ENCODE data around the gene STARD13. TPM values are rescaled to one million over a fixed set of nuclear protein-coding genes. Genes with fewer than 3 reads are reported as not detected.
"Not testable (repeated sequence)": the region's sequence is repeated elsewhere in the genome, so short reads cannot be mapped to it uniquely, and the experiment has no call there.

STARD13 gene
- total RNA-seq, 1 donor from 2014 or later, result 151 TPM

GRCh38 chr13:33191425-33192210, 93.9 kb downstream of the STARD13 start:
- intact Hi-C loops (cut with DNase I), result no loop called here
- DNase-seq (ENCODE audit: low spot score) (no peak), ATAC-seq (no peak)

GRCh38 chr13:33189470-33189869, 96.1 kb downstream of the STARD13 start:
- ATAC-seq, result no peak
- DNase-seq (ENCODE audit: low spot score), result no peak
- intact Hi-C loops (cut with DNase I), result no loop called here

DNA sequence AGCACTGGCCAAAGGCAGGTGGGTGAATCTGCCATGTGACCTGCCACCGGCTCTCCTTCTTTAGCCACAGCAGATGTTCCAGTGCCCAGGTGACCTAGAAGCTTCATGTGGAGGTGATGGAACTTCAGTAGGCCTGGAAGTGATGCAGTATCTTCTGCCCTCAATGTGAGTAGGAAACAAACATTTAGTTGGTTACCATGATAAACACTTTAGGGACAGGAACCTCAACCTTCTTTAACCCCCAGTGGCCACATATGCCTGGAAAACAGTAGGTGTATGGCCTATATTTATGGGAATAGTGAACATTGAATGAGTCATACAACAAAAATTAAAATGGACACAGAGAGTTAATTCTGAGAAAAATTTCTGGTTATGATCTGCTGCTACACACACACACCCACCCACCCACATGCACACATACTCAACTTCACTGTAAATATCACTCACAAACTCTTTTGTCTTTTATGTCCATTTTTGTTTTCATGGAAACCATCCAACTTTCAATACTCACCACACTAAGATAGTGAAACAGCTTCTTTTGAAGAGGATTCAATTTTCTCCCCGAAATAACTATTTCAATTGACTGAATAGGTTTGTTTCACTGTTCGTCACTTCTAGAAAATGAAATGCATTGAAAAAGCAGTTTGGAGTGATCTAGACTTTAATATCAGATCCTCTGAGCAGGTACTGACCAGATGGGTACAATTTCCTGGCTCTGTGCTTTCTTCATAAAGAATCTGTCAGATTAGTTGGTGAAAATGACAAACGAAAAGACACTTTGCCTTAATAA, 97.3 kb downstream of the STARD13 start:
- DNase-seq (ENCODE audit: low spot score) (no peak), ATAC-seq (no peak)
- intact Hi-C loops (cut with DNase I), result no loop called here

DNA sequence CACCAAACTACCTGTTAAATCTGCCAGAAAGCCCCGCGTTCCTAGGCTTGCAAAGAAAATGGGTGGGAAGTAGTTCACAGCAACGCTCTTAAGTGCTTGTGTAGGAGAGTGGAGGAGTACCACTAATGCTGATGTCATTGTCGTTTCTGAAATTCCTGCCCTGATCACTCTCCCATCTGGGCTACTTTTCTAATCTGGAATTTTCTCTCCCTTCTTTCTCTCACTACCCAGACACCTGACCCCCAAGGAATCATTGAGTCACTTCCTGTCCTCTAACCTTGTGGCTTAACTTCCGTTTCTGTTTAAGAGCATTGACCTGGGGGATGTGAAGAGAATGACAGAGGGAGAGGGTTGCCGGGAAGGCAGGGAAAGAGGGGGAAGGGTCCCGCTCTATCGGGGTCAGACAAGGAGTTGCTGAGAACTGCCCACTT, 98.7 kb downstream of the STARD13 start:
- ATAC-seq, result peak; percentile 53
- no peak for DNase-seq (ENCODE audit: low spot score)
- intact Hi-C loops (cut with DNase I), result no loop called here

DNA sequence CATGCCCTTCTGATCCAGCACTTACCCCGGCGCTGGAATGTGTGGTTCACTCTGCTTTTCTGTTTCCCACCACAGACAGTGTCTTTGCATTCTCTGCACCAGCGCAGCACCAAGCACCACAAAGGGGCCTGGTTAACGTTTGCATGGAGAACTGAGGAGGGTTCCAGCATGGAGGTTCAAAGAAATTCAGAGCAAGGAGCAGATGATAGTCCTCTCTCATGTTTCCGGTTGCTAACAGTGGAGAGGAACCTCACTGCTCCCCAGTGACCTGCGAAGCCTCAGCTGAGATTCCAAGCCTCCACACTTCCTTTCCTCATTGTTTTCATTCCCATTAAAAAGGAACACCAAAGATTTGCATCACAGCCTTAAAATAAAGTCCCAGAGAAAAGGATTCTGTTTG, 99.7 kb downstream of the STARD13 start:
- DNase-seq (ENCODE audit: low spot score) (no peak), ATAC-seq (peak; percentile 67)
- intact Hi-C loops (cut with DNase I), result no loop called here

DNA sequence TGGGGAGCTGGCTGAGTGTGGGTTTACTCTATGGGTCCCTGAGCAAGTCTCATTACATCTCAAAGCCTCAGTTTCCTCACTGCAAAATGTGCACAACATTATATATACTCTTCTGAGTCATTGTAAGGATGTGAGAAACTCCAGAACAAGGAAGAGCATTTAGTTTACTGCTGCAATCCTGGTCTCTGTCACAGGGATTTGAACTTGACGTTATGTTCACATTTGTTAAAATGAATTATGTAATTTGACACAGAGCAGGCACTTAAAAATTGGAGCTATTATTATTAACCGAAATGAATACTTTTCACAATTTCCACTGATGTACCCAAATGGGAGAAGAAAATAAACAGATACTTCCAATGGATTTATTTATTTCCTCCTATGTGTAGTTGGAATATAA, 101.0 kb downstream of the STARD13 start:
- ATAC-seq, result no peak

DNA sequence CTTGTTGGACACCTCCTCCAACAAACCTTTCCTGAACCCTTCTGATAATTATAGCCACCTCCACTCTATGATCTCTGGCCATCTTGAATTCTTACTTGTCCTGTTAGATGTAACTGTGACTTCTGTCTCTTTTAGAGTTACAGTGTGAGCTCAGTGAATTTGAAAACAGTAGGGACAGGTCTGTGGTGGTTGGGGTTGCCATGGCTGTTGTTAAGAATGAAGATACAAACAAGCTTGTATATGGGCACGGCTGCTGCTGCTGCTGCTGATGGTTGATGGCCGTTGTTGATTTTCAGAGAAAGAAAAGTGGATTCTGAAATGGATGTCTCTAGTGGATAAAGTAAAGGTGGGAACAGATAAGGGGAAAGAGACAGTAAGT, 101.5 kb downstream of the STARD13 start:
- no peak for ATAC-seq
- intact Hi-C loops (cut with DNase I), result no loop called here
- no peak for DNase-seq (ENCODE audit: low spot score)

More for the DNA sequence above, 101.0 kb downstream of the STARD13 start:
- DNase-seq (ENCODE audit: low spot score), result no peak
- intact Hi-C loops (cut with DNase I), result no loop called here

- DNase-seq (ENCODE audit: low spot score) (no peak), ATAC-seq (no peak)
- intact Hi-C loops (cut with DNase I), result no loop called here
Measured at GRCh38 chr13:33183431-33184111, 102.0 kb downstream of the STARD13 start.

DNA sequence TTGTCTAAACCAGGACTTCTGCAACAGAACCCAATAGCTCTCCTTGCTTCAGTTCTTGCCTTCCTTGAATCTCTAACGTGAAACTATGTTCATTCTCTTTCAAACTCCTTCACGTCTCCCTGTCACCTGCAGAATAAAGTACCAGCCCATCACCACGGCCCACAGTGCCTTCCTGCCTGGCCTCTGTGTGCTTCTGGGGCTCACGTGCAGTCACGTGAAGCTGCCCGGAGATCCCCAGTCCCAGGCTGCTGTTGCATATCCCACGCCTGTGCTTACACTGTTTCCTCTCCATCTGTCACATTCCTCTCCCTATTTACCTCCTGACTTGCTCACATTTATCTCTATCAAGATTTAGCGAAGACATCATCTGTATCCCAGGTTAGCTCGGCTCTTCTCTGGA, 102.8 kb downstream of the STARD13 start:
- ATAC-seq, result peak; percentile 63

GRCh38 chr13:33181264-33181663, 104.3 kb downstream of the STARD13 start:
- no peak for ATAC-seq
- DNase-seq (ENCODE audit: low spot score), result no peak
- intact Hi-C loops (cut with DNase I), result no loop called here

More for the DNA sequence above, 102.8 kb downstream of the STARD13 start:
- DNase-seq (ENCODE audit: low spot score), result no peak
- intact Hi-C loops (cut with DNase I), result no loop called here

GRCh38 chr13:33180122-33180804, 105.3 kb downstream of the STARD13 start:
- intact Hi-C loops (cut with DNase I), result no loop called here
- ATAC-seq (no peak), DNase-seq (ENCODE audit: low spot score) (no peak)

DNA sequence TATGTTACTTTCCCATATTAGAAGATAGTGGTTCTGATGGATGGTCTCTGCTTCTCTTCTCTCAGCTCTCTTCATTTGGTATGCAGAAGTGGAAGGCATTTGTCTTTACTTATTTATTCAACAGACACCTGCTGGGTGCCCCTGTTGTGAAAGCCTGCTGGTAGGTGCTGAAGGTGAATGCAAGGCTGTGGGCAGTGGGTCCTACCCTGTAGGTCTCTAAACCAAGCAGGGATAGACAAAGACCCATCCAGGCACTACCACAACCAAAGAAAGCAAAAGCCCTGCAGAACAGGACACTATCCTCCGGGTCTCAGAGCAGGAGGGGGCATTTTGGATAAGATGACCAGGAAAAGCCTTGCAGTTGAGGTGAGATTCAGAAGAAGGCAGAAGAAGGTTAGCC, 106.1 kb downstream of the STARD13 start:
- intact Hi-C loops (cut with DNase I), result no loop called here
- DNase-seq (ENCODE audit: low spot score), result no peak
- no peak for ATAC-seq

DNA sequence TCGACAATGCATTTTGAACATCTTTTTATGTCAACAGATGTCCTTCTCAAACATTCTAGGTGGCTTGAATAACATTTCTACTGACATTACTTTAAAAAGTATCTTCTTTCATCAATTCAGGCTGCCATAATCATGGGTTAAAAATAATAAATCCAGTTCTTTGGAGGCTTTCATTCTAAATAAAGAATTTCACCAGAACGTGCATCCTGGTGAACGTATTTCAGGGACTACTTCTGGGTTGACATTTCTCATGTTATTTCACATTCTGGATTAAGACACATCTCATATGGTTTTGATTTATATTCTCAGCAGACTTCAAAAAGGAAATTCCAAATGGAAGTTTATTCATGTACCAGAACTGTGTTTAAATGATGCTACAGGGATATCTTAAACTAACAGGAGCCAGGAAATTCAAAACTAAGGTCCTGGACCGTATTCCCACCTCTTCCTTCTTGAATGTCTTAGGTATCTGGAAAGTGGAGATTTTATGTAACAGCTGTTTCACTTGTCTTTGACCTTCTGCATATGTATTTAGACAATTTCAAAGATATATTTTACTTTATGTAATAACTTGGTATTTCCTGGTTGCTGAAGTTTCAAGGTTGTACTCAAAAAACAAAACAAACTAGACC, 107.2 kb downstream of the STARD13 start:
- no peak for ATAC-seq

DNA sequence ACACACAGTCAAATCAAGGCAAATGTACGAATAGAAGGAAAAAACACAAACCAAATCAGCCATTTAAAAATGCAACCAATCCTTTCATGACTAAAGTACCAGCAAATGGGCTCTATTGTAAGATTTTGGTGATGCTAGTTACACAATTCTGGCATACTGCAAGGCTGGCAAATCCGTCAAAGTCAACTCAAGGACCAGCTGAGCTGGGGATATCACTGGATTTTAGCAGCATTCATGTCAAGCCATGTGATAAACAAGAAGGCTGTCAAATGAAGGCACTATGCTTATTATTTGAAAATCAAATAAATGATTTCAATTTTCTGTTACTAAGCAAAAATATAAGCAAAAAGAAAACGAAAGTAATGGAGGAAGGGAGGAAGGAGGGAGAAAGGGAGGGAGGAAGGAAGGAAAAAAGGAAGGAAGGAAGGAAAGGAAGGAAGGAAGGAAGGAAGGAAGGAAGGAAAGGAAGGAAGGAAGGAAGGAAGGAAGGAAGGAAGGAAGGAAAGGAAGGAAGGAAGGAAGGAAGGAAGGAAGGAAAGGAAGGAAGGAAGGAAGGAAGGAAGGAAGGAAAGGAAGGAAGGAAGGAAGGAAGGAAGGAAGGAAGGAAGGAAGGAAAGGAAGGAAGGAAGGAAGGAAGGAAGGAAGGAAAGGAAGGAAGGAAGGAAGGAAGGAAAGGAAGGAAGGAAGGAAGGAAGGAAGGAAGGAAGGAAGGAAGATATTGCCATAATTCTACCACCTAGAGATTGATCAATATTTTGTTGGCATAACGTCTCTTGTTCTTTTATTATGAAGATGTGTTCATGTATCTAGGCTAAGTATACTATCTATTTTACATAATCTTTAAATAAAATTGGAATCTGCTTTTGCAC, 108.0 kb downstream of the STARD13 start:
- ATAC-seq; intact Hi-C loops (cut with DNase I); DNase-seq (ENCODE audit: low spot score): not testable (repeated sequence)

More for the DNA sequence above, 107.2 kb downstream of the STARD13 start:
- DNase-seq (ENCODE audit: low spot score), result no peak
- intact Hi-C loops (cut with DNase I), result no loop called here

DNA sequence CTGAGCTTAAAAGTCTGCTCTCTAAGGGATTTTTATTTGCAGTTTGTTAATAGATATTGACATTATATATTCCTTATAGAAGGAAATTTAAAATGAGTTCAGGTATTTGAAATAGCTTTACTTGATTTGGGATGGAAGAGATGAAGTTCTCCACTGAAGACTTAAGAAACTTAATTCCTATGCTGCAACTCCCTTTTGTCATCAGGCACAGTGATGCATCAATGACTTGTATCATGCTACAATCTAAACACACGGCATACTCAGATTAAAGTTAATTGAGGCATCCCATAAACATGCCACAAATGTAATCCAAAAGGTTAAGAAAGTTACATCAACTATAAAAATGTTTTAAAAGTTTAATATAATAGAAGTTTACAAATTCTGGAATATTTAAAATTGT, 109.0 kb downstream of the STARD13 start:
- ATAC-seq (no peak), DNase-seq (ENCODE audit: low spot score) (no peak)
- intact Hi-C loops (cut with DNase I), result no loop called here

GRCh38 chr13:33175991-33176390, 109.6 kb downstream of the STARD13 start:
- intact Hi-C loops (cut with DNase I), result no loop called here
- ATAC-seq (no peak), DNase-seq (ENCODE audit: low spot score) (no peak)

- ATAC-seq (peak; percentile 67), DNase-seq (ENCODE audit: low spot score) (no peak)
- intact Hi-C loops (cut with DNase I), result no loop called here
Measured at GRCh38 chr13:33174931-33175330, 110.6 kb downstream of the STARD13 start.

DNA sequence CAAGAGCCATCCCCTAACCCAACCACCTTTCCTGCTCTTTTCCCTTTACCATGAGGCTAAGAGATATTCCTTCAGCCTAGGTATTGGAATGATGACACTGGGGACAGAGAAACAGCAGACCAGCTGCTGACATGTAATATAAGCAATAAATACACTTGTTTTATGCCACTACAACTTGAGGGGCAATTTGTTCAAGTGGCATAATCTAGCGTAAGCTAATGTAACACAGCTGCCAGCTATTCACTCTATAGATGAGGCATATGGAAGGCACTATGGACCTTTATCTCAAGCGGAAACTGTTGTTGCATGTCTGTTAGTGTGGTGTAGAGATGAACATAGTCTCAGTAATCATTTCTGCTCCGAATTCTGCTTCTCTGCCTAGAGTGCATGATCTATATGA, 111.1 kb downstream of the STARD13 start:
- intact Hi-C loops (cut with DNase I), result no loop called here
- DNase-seq (ENCODE audit: low spot score), result no peak
- no peak for ATAC-seq
